Measurements from ENCODE around the gene CADM1.
A peak's percentile ranks its signal among the peaks of the same experiment; 100 is the strongest.

The CADM1 gene

DNA sequence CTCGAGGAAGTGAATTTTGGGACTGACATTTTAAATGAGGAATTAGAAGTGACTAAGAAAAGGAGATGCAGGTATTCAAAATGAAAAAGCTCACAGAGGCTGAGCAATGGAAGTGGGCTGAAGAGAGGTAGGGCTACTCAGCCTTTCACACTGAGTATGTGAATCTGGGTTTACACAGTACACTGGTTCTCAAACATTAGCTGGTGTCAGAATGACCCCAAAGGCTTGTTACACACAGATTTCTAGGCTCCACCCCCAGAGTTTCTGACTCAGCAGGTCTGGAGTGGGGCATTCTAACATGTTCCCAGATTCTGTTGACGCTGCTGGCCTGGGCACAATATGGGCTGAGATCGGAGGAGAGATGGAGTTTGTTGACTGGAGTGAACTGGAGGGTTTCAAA lies 32.8 kb downstream of the CADM1 start:
- H3K9me2 ChIP-seq (replicated peaks; ENCODE audit: insufficient read depth, low read length) = no peaks in the 10 kb centered on the region
- peak overlapping the region; percentile 6; the same call in 1 of the 2 replicates for H3K27ac ChIP-seq (ENCODE audit: low read length)
- peaks cover 87% of the 10 kb centered on the region for H3K79me2 ChIP-seq (ENCODE audit: low read length)
- no peak overlapping the region for H3K9ac ChIP-seq (ENCODE audit: low read length)
- peaks cover 42% of the 10 kb centered on the region for H3K4me1 ChIP-seq (ENCODE audit: low read length)
- H3K27me3 ChIP-seq (replicated peaks; ENCODE audit: insufficient read depth, low read length) = no peaks in the 10 kb centered on the region
- TF ChIP-seq EZH2phosphoT487 (IDR thresholded peaks at IDR 0.05; ENCODE audit: low read length) = no peak
- no peak for TF ChIP-seq EZH2 (optimal IDR thresholded peaks at IDR 0.05; ENCODE audit: low read depth, low read length)
- TF ChIP-seq, protein P1, sequence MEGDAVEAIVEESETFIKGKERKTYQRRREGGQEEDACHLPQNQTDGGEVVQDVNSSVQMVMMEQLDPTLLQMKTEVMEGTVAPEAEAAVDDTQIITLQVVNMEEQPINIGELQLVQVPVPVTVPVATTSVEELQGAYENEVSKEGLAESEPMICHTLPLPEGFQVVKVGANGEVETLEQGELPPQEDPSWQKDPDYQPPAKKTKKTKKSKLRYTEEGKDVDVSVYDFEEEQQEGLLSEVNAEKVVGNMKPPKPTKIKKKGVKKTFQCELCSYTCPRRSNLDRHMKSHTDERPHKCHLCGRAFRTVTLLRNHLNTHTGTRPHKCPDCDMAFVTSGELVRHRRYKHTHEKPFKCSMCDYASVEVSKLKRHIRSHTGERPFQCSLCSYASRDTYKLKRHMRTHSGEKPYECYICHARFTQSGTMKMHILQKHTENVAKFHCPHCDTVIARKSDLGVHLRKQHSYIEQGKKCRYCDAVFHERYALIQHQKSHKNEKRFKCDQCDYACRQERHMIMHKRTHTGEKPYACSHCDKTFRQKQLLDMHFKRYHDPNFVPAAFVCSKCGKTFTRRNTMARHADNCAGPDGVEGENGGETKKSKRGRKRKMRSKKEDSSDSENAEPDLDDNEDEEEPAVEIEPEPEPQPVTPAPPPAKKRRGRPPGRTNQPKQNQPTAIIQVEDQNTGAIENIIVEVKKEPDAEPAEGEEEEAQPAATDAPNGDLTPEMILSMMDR (IDR thresholded peaks at IDR 0.05; ENCODE audit: low read length) = no peak
- H3F3A ChIP-seq (ENCODE audit: insufficient read depth, low read length) = peaks cover 15% of the 10 kb centered on the region
- H2AFZ ChIP-seq (ENCODE audit: low read length) = no peak overlapping the region
- no peak overlapping the region for H3K4me3 ChIP-seq (ENCODE audit: low read length)
- DNase-seq = peak; percentile 13
- no peaks in the 10 kb centered on the region for H4K20me1 ChIP-seq (ENCODE audit: insufficient read depth, low read length)
- no peaks in the 10 kb centered on the region for H3K9me3 ChIP-seq (replicated peaks; ENCODE audit: insufficient read depth, low read length)
- peak overlapping the region; percentile 5; the same call in 1 of the 2 replicates for H3K4me2 ChIP-seq (ENCODE audit: low read depth, low read length)
- peaks cover 4% of the 10 kb centered on the region; the same call in 1 of the 2 replicates for H3K36me3 ChIP-seq (replicated peaks; ENCODE audit: insufficient read depth, low read length)

- Histone ChIP-seq H3K4me2 (ENCODE audit: low read depth, low read length) (peak overlapping the region; percentile 5; the same call in 1 of the 2 replicates), H3K36me3 (replicated peaks; ENCODE audit: insufficient read depth, low read length) (peaks cover 4% of the 10 kb centered on the region; the same call in 1 of the 2 replicates), H3K79me2 (ENCODE audit: low read length) (peaks cover 89% of the 10 kb centered on the region), H3K9me2 (replicated peaks; ENCODE audit: insufficient read depth, low read length) (no peaks in the 10 kb centered on the region), H3F3A (ENCODE audit: insufficient read depth, low read length) (peaks cover 15% of the 10 kb centered on the region), H3K9me3 (replicated peaks; ENCODE audit: insufficient read depth, low read length) (no peaks in the 10 kb centered on the region), H2AFZ (ENCODE audit: low read length) (no peak overlapping the region), H3K27ac (ENCODE audit: low read length) (peak overlapping the region; percentile 6; the same call in 1 of the 2 replicates), H3K4me1 (ENCODE audit: low read length) (peaks cover 42% of the 10 kb centered on the region), H3K27me3 (replicated peaks; ENCODE audit: insufficient read depth, low read length) (no peaks in the 10 kb centered on the region), H3K4me3 (ENCODE audit: low read length) (no peak overlapping the region), H4K20me1 (ENCODE audit: insufficient read depth, low read length) (no peaks in the 10 kb centered on the region), H3K9ac (ENCODE audit: low read length) (no peak overlapping the region)
- DNase-seq = no peak
- TF ChIP-seq, protein P1 (IDR thresholded peaks at IDR 0.05; ENCODE audit: low read length) = no peak
- no peak for TF ChIP-seq EZH2 (optimal IDR thresholded peaks at IDR 0.05; ENCODE audit: low read depth, low read length)
- TF ChIP-seq EZH2phosphoT487 (IDR thresholded peaks at IDR 0.05; ENCODE audit: low read length) = no peak
Observed at GRCh38 chr11:115470928-115471327, 33.3 kb downstream of the CADM1 start.

DNA sequence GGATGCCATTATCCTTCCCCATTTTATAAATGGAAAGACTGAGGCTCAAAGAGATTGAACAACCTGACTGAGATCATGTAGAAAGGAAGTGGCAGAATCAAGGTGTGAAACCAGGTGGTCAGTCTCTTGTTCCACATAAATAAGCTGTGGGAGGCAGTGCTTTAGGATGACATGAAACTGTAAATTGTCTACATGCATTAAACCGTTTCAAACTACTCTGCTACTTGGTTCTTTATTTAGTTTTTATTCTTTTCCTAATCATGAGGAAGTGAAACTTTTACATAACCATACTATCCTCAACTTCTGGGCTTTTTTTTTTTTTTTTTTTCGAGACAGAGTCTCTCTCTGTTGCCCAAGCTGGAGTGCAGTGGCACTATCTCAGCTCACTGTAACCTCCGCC lies 34.9 kb downstream of the CADM1 start:
- H3K36me3 ChIP-seq (replicated peaks; ENCODE audit: insufficient read depth, low read length) = peaks cover 4% of the 10 kb centered on the region; the same call in 1 of the 2 replicates
- H2AFZ ChIP-seq (ENCODE audit: low read length) = no peak overlapping the region
- H3K4me3 ChIP-seq (ENCODE audit: low read length) = no peak overlapping the region
- H3K4me1 ChIP-seq (ENCODE audit: low read length) = peaks cover 42% of the 10 kb centered on the region
- H3K9me2 ChIP-seq (replicated peaks; ENCODE audit: insufficient read depth, low read length) = no peaks in the 10 kb centered on the region
- H3K9ac ChIP-seq (ENCODE audit: low read length) = no peak overlapping the region
- peak overlapping the region; percentile 15; the same call in 1 of the 2 replicates for H3K4me2 ChIP-seq (ENCODE audit: low read depth, low read length)
- no peaks in the 10 kb centered on the region for H3K27me3 ChIP-seq (replicated peaks; ENCODE audit: insufficient read depth, low read length)
- H3K9me3 ChIP-seq (replicated peaks; ENCODE audit: insufficient read depth, low read length) = no peaks in the 10 kb centered on the region
- TF ChIP-seq, protein P1 (IDR thresholded peaks at IDR 0.05; ENCODE audit: low read length) = no peak
- no peak for TF ChIP-seq EZH2phosphoT487 (IDR thresholded peaks at IDR 0.05; ENCODE audit: low read length)
- no peak for TF ChIP-seq EZH2 (optimal IDR thresholded peaks at IDR 0.05; ENCODE audit: low read depth, low read length)
- peak overlapping the region; percentile 60; the same call in 1 of the 2 replicates for H3K27ac ChIP-seq (ENCODE audit: low read length)
- no peaks in the 10 kb centered on the region; the same call in 1 of the 2 replicates for H4K20me1 ChIP-seq (ENCODE audit: insufficient read depth, low read length)
- peak; percentile 90 for DNase-seq
- peaks cover 93% of the 10 kb centered on the region for H3K79me2 ChIP-seq (ENCODE audit: low read length)
- H3F3A ChIP-seq (ENCODE audit: insufficient read depth, low read length) = peaks cover 15% of the 10 kb centered on the region
